ENCODE data around the gene QPCTL. TPM values are rescaled to one million over a fixed set of nuclear protein-coding genes. Genes with fewer than 3 reads are reported as not detected.
A peak's percentile ranks its signal among the peaks of the same experiment; 100 is the strongest.

Gene QPCTL
- 6.8 and 16.0 TPM in 2 replicates for total RNA-seq (2016; rRNA removed; fragmentation: Illumina TruSeq; extraction: Trizol)
- 4.4 and 5.8 TPM in 2 replicates for total RNA-seq (2016; cell fraction: cytosol; rRNA removed; fragmentation: Illumina TruSeq; extraction: Trizol; ENCODE audit: low read depth)
- total RNA-seq (2016; cell fraction: insoluble cytoplasmic fraction; rRNA removed; fragmentation: Illumina TruSeq; extraction: Trizol): 6.7 and 15.7 TPM in 2 replicates
- 6.8 and 7.4 TPM in 2 replicates for total RNA-seq (2016; cell fraction: membrane; rRNA removed; fragmentation: Illumina TruSeq; extraction: Trizol)
- total RNA-seq (2016; cell fraction: nucleus; rRNA removed; fragmentation: Illumina TruSeq; extraction: Trizol): 14.0 and 17.9 TPM in 2 replicates
- polyA plus RNA-seq (2011; rRNA removed): 19.1 and 24.8 TPM in 2 replicates
- polyA plus RNA-seq (2011; cell fraction: cytosol; rRNA removed): 19.1 and 26.2 TPM in 2 replicates
- 44.7 and 47.6 TPM in 2 replicates for polyA plus RNA-seq (2011; cell fraction: nucleus; rRNA removed)
- 18.7 and 23.6 TPM in 2 replicates for polyA plus RNA-seq (2012)
- 5.3 and 6.3 TPM in 2 replicates for polyA plus RNA-seq (2016; cell fraction: cytosol; fragmentation: Illumina TruSeq; extraction: Trizol; ENCODE audit: low read depth)
- 8.0 and 9.0 TPM in 2 replicates for polyA plus RNA-seq (2016; cell fraction: insoluble cytoplasmic fraction; fragmentation: Illumina TruSeq; extraction: Trizol; ENCODE audit: low read depth)
- polyA plus RNA-seq (2016; cell fraction: membrane; fragmentation: Illumina TruSeq; extraction: Trizol; ENCODE audit: low read depth): 7.9 and 8.3 TPM in 2 replicates
- 35.2 and 45.7 TPM in 2 replicates for polyA plus RNA-seq (2016; cell fraction: nucleus; fragmentation: Illumina TruSeq; extraction: Trizol; ENCODE audit: insufficient read depth, low read depth)
- polyA minus RNA-seq (2011; rRNA and poly(A)+ RNA removed; ENCODE audit: low replicate concordance): 22.5 and 49.4 TPM in 2 replicates
- polyA minus RNA-seq (2011; cell fraction: cytosol; rRNA and poly(A)+ RNA removed): 17.0 and 21.9 TPM in 2 replicates
- 8.1 and 8.9 TPM in 2 replicates for polyA minus RNA-seq (2011; cell fraction: nucleus; rRNA and poly(A)+ RNA removed)
- percentile 58 among the genes with signal in this experiment for Bru-seq, nascent RNA
- BruChase-seq, experiment 1, labeled RNA remaining after a 6-hour chase: percentile 53 among the genes with signal in this experiment
- BruChase-seq, experiment 2, labeled RNA remaining after a 2-hour chase: percentile 58 among the genes with signal in this experiment
- long read RNA-seq, experiment 1, partial matches to known transcripts: 0 of 1 reads
- long read RNA-seq, experiment 1, other reads (novel, unspliced or antisense): 0 of 1 reads
- long read RNA-seq, experiment 2, transcript QPCTL-201 (7 exons, 2,310 nt): major isoform, 7 of 50 reads
- long read RNA-seq, experiment 2, partial matches to known transcripts: 41 of 50 reads
- long read RNA-seq, experiment 2, other reads (novel, unspliced or antisense): 1 of 50 reads

DNA sequence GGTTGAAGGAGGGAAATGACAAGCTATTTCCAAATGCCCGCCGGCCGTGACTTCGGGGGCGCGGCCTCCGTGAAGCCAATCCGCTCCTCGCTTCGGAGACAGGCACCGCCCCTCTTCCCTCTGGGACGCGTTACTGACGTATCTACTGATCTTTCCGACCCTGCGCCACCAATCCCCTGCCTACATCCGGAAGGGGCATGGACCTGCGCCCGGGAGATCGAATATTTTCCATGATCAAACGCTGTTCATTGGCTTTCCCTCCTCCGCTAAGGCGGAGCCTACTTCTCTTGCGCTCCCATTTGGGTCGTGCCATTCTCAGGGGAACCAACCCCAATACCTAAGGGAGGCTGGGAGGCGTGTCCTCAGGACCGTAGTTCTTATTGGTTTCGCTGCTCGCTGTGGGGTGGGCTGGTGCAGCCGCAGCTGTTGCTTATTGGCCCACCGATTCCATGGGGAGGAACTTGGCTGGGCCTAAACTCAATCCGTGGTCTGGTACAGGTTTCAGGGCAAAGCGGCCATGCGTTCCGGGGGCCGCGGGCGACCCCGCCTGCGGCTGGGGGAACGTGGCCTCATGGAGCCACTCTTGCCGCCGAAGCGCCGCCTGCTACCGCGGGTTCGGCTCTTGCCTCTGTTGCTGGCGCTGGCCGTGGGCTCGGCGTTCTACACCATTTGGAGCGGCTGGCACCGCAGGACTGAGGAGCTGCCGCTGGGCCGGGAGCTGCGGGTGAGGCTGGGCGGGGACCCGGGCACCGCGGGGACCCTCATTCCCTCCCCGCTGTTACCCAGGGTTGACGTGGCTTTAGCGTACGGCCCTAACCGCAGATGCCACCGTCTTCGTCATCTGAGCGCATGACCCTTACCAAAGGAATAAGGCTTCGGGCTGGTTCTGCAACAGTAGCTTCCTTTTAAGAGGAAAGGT lies at the start of gene QPCTL:
QPCTL (plus strand) TSS at position 480 of the 919 bp plus-strand sequence; CDS start at position 518, 38 bp downstream.
- Histone ChIP-seq H2AFZ (ENCODE audit: low read length) (peak within 1 kb of the TSS; percentile 77), H3K4me3 (replicated peaks in 1 of 3; ENCODE audit: insufficient read depth in 1 of 3, low read depth in 2 of 3, low read length in 3 of 3) (peak within 1 kb of the TSS; percentile 92 to 95 (median 94)), H4K20me1 (ENCODE audit: insufficient read depth, low read length) (no peaks in the 10 kb centered on the region; the same call in 1 of the 2 replicates), H3K4me1 (ENCODE audit: insufficient read depth, low read length) (peaks cover 17% of the 10 kb centered on the region), H3K36me3 (replicated peaks in 1 of 2; ENCODE audit: control insufficient read depth in 1 of 2, insufficient read depth in 2 of 2, low read length in 2 of 2) (peaks cover 8 to 23% of the 10 kb centered on the region in 2 experiments), H3K9ac (ENCODE audit: insufficient read depth, low read depth, low read length) (peak within 1 kb of the TSS; percentile 95), H3K79me2 (ENCODE audit: insufficient read depth, low read length) (peaks cover 21% of the 10 kb centered on the region), H3K9me3 (ENCODE audit: low read length) (no peaks in the 10 kb centered on the region), H3K4me2 (ENCODE audit: low read depth, low read length) (peak within 1 kb of the TSS; percentile 91), H3K27ac (ENCODE audit: extremely low read length, insufficient read depth, low read length) (peak within 1 kb of the TSS; percentile 90), H3K27me3 (ENCODE audit: control insufficient read depth in 1 of 2, insufficient read depth in 2 of 2, low read length in 2 of 2) (no peaks in the 10 kb centered on the region; a peak in 1 of 5 replicates)
- no TSS peak for BruUV-seq (replicated peaks)
- CTCF ChIA-PET (ENCODE audit: low intra/inter-chr PET ratio, low total read pairs): interaction anchor here (0.5 to 1.9 kb wide), 2 partner anchors 10 to 102 kb away, joined by 4 to 14 read pairs; no protein-coding TSS in a partner anchor
- POLR2A ChIA-PET: interaction anchor here (0.6 to 4.0 kb wide), 22 partner anchors 9 to 267 kb away, joined by 3 to 47 read pairs (median 5); partner anchors contain the start of genes FBXO46, GIPR, OPA3 and SIX5
- WGBS (ENCODE audit: low lambda C conversion rate): 2% methylated on average over 36 of the region's 70 CpGs
- DNase-seq (ENCODE audit: low spot score) (peak; percentile 100), ATAC-seq (peak; percentile 96), FAIRE-seq (peak; percentile 100)
- intact Hi-C loops (cut with micrococcal nuclease; ENCODE audit: unreplicated experiment) (loop anchor here (1.0 to 2.0 kb wide), 4 partner anchors 15 to 108 kb away; partner anchors contain the start of genes OPA3 and SIX5), in situ Hi-C loops (cut with HindIII; ENCODE audit: extremely low pct_ligation_motif_present, low pct_unique_long_range_greater_than_20kb) (no loop called here)
- TF ChIP-seq, protein P1, sequence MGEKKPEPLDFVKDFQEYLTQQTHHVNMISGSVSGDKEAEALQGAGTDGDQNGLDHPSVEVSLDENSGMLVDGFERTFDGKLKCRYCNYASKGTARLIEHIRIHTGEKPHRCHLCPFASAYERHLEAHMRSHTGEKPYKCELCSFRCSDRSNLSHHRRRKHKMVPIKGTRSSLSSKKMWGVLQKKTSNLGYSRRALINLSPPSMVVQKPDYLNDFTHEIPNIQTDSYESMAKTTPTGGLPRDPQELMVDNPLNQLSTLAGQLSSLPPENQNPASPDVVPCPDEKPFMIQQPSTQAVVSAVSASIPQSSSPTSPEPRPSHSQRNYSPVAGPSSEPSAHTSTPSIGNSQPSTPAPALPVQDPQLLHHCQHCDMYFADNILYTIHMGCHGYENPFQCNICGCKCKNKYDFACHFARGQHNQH (CRISPR knock-in tag; IDR thresholded peaks at IDR 0.05): 0 out of 2 replicates have a peak, but pooled peaks have one; percentile 0
- TF ChIP-seq, protein P2, sequence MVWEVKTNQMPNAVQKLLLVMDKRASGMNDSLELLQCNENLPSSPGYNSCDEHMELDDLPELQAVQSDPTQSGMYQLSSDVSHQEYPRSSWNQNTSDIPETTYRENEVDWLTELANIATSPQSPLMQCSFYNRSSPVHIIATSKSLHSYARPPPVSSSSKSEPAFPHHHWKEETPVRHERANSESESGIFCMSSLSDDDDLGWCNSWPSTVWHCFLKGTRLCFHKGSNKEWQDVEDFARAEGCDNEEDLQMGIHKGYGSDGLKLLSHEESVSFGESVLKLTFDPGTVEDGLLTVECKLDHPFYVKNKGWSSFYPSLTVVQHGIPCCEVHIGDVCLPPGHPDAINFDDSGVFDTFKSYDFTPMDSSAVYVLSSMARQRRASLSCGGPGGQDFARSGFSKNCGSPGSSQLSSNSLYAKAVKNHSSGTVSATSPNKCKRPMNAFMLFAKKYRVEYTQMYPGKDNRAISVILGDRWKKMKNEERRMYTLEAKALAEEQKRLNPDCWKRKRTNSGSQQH (CRISPR knock-in tag; IDR thresholded peaks at IDR 0.05; ENCODE audit: low read depth): 0 out of 2 replicates have a peak, but pooled peaks have one; percentile 31
- 0 out of 2 replicates have a peak, but pooled peaks have one; percentile 5 for TF ChIP-seq SOX5 (CRISPR knock-in tag; IDR thresholded peaks at IDR 0.05; ENCODE audit: borderline replicate concordance)
- peak; percentile 22; the same call in 1 of the 2 replicates for TF ChIP-seq FOXC1 (CRISPR knock-in tag; IDR thresholded peaks at IDR 0.05; ENCODE audit: borderline replicate concordance)
- TF ChIP-seq, protein P3, sequence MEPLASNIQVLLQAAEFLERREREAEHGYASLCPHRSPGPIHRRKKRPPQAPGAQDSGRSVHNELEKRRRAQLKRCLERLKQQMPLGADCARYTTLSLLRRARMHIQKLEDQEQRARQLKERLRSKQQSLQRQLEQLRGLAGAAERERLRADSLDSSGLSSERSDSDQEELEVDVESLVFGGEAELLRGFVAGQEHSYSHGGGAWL (CRISPR knock-in tag; IDR thresholded peaks at IDR 0.05): peak; percentile 83
- TF ChIP-seq ELF4 (CRISPR knock-in tag; IDR thresholded peaks at IDR 0.05; ENCODE audit: borderline replicate concordance): peak; percentile 16; the same call in 1 of the 2 replicates
- no peak for TF ChIP-seq SMAD9 (CRISPR knock-in tag; IDR thresholded peaks at IDR 0.05)
- TF ChIP-seq RXRB (CRISPR knock-in tag; IDR thresholded peaks at IDR 0.05; ENCODE audit: borderline replicate concordance): peak; percentile 26; the same call in 1 of the 2 replicates
- TF ChIP-seq ZFP36L1 (CRISPR knock-in tag; IDR thresholded peaks at IDR 0.05): 0 out of 2 replicates have a peak, but pooled peaks have one; percentile 17
- peak; percentile 7; the same call in 1 of the 2 replicates for TF ChIP-seq POGZ (CRISPR knock-in tag; IDR thresholded peaks at IDR 0.05)
- no peak for TF ChIP-seq ZNF143 (CRISPR knock-in tag; IDR thresholded peaks at IDR 0.05)
